Testis (tissue), 2 donors: ENCODE measurements around the gene LDB1.

Experiments used
- POLR2A ChIP-seq: fragments of 450-650 bp; IDR thresholded peaks from one replicate; pipeline ENCODE4 v1.6.1; 2017; ENCODE audit warnings: antibody characterized with exemption, mild to moderate bottlenecking, moderate library complexity
- TF ChIP-seq, protein P1 (sequence below), 3 experiments: fragments of 450-650 bp in 2 of 3; fragments of 200-600 bp in 1 of 3; sonication (generic) in 1 of 3; IDR thresholded peaks; one replicate each; pipeline ENCODE4 v1.5.1; 2016 to 2019; ENCODE audit warnings: antibody characterized with exemption in 3 of 3, mild to moderate bottlenecking in 2 of 3, moderate library complexity in 1 of 3

DNA sequence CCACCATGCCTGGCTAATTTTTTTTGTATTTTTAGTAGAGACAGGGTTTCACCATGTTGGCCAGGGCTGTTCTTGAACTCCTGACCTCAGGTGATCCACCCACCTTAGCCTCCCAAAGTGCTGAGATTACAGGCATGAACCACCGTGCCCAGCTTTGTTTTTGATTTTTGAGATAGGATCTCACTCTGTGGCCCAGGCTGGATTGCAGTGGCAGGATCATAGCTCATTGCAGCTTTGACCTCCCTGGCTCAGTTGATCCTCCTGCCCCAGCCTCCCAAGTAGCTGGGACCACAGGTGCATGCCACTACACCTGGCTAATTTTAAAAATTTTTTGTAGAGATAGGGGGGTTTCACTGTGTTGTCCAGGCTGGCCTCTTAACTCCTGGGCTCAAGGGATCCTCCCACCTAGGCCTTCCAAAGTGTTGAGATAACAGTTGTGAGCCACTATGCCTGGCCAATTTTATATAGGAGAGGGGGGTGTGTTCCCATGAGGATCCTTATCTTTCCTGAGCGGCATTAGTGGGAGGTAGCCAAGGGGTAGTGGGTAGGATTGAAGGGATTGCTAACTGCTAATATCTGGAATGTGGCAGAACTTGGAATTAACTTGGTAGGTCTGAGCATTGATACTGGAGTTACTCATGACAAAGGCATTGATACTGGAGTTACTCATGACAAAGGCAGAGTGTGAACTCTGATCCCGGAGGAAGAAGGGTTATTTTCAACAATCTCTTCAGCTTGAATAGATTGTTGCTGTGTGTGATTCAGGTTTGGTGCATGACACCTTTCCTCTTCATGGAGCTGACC, 31.0 kb upstream of the LDB1 start:
- TF ChIP-seq, protein P1, sequence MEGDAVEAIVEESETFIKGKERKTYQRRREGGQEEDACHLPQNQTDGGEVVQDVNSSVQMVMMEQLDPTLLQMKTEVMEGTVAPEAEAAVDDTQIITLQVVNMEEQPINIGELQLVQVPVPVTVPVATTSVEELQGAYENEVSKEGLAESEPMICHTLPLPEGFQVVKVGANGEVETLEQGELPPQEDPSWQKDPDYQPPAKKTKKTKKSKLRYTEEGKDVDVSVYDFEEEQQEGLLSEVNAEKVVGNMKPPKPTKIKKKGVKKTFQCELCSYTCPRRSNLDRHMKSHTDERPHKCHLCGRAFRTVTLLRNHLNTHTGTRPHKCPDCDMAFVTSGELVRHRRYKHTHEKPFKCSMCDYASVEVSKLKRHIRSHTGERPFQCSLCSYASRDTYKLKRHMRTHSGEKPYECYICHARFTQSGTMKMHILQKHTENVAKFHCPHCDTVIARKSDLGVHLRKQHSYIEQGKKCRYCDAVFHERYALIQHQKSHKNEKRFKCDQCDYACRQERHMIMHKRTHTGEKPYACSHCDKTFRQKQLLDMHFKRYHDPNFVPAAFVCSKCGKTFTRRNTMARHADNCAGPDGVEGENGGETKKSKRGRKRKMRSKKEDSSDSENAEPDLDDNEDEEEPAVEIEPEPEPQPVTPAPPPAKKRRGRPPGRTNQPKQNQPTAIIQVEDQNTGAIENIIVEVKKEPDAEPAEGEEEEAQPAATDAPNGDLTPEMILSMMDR (IDR thresholded peaks at IDR 0.05) = no peak
- no peak for TF ChIP-seq POLR2A
